Neural crest cell (in vitro differentiated cells): ENCODE results near the gene CFAP73. TPM values are rescaled to one million over a fixed set of nuclear protein-coding genes. Genes with fewer than 3 reads are reported as not detected.
A peak's percentile ranks its signal among the peaks of the same experiment; 100 is the strongest.

Experiments
- DNase-seq: peaks from one replicate; pipeline ENCODE4 v3.0.0; 2021; ENCODE audit warnings: low read depth, mixed read lengths, low spot score
- H3K27ac Mint-ChIP-seq: one replicate; pipeline ENCODE4 v1.8.0; 2021; ENCODE audit warnings: mild to moderate bottlenecking, mixed read lengths; ENCODE audit not compliant: unreplicated experiment
- H3K27me3 Mint-ChIP-seq: 2 replicates; pipeline ENCODE4 v1.8.0; 2021; ENCODE audit warnings: low read depth, mild to moderate bottlenecking, mixed read lengths
- H3K36me3 Mint-ChIP-seq: 2 replicates; pipeline ENCODE4 v1.8.0; 2021; ENCODE audit warnings: low read depth, mild to moderate bottlenecking, mixed read lengths
- H3K4me1 Mint-ChIP-seq: 2 replicates; pipeline ENCODE4 v1.8.0; 2021; ENCODE audit warnings: mixed read lengths
- H3K4me3 Mint-ChIP-seq: one replicate; pipeline ENCODE4 v1.8.0; 2021; ENCODE audit warnings: mild to moderate bottlenecking, mixed read lengths
- H3K9me3 Mint-ChIP-seq: 2 replicates; pipeline ENCODE4 v1.8.0; 2021; ENCODE audit warnings: mixed read lengths
- total RNA-seq: library from RNA; stranded (reverse); gene quantifications from 2 replicates; pipeline ENCODE4 v1.2.1, GENCODE V29; 2021
- TF ChIP-seq, protein P1 (sequence below): fragments of 200-600 bp; sonication (generic); conservative IDR thresholded peaks from 2 replicates; pipeline ENCODE4 v1.5.0; 2021; ENCODE audit warnings: antibody characterized with exemption, mild to moderate bottlenecking

The CFAP73 gene
- total RNA-seq, 1 donor from 2014 or later = not detected

GRCh38 chr12:113190761-113191160, 41.2 kb downstream of the CFAP73 start:
- TF ChIP-seq, protein P1, sequence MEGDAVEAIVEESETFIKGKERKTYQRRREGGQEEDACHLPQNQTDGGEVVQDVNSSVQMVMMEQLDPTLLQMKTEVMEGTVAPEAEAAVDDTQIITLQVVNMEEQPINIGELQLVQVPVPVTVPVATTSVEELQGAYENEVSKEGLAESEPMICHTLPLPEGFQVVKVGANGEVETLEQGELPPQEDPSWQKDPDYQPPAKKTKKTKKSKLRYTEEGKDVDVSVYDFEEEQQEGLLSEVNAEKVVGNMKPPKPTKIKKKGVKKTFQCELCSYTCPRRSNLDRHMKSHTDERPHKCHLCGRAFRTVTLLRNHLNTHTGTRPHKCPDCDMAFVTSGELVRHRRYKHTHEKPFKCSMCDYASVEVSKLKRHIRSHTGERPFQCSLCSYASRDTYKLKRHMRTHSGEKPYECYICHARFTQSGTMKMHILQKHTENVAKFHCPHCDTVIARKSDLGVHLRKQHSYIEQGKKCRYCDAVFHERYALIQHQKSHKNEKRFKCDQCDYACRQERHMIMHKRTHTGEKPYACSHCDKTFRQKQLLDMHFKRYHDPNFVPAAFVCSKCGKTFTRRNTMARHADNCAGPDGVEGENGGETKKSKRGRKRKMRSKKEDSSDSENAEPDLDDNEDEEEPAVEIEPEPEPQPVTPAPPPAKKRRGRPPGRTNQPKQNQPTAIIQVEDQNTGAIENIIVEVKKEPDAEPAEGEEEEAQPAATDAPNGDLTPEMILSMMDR = no peak
- peak overlapping the region; percentile 96 for H3K27ac Mint-ChIP-seq
- H3K9me3 Mint-ChIP-seq = no peaks in the 10 kb centered on the region
- DNase-seq = no peak
- H3K36me3 Mint-ChIP-seq = peaks cover 10% of the 10 kb centered on the region
- peaks cover 39% of the 10 kb centered on the region for H3K4me1 Mint-ChIP-seq
- H3K27me3 Mint-ChIP-seq = no peaks in the 10 kb centered on the region
- peak overlapping the region; percentile 76 for H3K4me3 Mint-ChIP-seq

- Mint-ChIP-seq H3K27me3 (no peaks in the 10 kb centered on the region), H3K9me3 (no peaks in the 10 kb centered on the region), H3K27ac (no peak overlapping the region), H3K4me1 (peaks cover 36% of the 10 kb centered on the region), H3K36me3 (peaks cover 10% of the 10 kb centered on the region), H3K4me3 (no peak overlapping the region)
- TF ChIP-seq, protein P1 = no peak
- no peak for DNase-seq
Observed at GRCh38 chr12:113191227-113191626, 41.7 kb downstream of the CFAP73 start.

DNA sequence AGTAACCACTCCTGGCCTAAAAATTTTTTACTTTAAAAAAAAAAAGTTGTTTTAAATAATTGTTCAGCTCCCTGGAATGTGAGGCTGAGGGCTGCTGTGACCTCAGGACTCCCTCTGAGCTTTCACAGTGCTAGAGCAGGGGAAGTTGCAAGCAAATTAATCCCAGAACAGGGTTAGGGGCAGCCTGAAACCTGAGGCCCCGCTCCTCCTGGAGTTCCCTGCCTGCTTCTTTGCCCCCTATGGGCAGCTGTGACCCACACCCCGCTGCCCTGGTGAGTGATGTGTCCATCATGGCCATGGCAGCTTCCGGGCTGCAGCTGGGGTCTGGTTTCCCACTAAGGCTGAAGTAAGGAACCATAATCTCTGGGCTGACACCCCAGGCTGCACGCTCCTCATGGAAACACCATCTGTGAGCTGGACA, 45.5 kb downstream of the CFAP73 start:
- no peak overlapping the region for H3K4me3 Mint-ChIP-seq
- TF ChIP-seq, protein P1 = no peak
- DNase-seq = no peak
- no peak overlapping the region for H3K27ac Mint-ChIP-seq
- H3K9me3 Mint-ChIP-seq = no peaks in the 10 kb centered on the region
- H3K4me1 Mint-ChIP-seq = peaks cover 25% of the 10 kb centered on the region
- H3K36me3 Mint-ChIP-seq = peaks cover 6% of the 10 kb centered on the region
- H3K27me3 Mint-ChIP-seq = no peaks in the 10 kb centered on the region

GRCh38 chr12:113195598-113195997, 46.1 kb downstream of the CFAP73 start:
- H3K27ac Mint-ChIP-seq = peak overlapping the region; percentile 59
- no peaks in the 10 kb centered on the region for H3K27me3 Mint-ChIP-seq
- TF ChIP-seq, protein P1 = no peak
- H3K36me3 Mint-ChIP-seq = peaks cover 4% of the 10 kb centered on the region
- H3K4me3 Mint-ChIP-seq = no peak overlapping the region
- no peaks in the 10 kb centered on the region for H3K9me3 Mint-ChIP-seq
- DNase-seq = no peak
- H3K4me1 Mint-ChIP-seq = peaks cover 22% of the 10 kb centered on the region

DNA sequence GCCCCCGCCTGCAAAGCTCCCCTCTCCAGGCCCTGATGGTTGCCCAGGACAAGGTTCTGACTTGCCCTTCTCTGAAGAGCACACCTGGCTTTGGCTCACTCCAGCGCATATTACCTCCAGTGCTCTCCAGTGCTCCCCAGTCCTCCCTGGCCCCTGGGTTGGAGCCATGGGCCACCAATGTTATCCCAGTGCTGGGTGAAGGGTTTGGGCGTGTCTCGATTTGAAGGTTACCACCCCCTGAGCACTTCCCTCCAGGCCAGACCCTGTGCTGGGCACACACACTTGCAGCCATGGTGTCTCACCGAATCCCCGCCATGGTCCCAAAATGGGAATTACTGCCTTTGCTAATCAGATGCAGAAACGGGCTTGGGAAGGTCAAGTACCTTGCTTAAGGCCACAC, 47.1 kb downstream of the CFAP73 start:
- Mint-ChIP-seq H3K27ac (no peak overlapping the region), H3K4me1 (peaks cover 18% of the 10 kb centered on the region)

More for the DNA sequence above, 47.1 kb downstream of the CFAP73 start:
- Mint-ChIP-seq H3K4me3 (peak overlapping the region; percentile 66), H3K27me3 (no peaks in the 10 kb centered on the region), H3K36me3 (no peaks in the 10 kb centered on the region), H3K9me3 (no peaks in the 10 kb centered on the region)
- TF ChIP-seq, protein P1 = no peak
- no peak for DNase-seq
